Psoas muscle (tissue), 8 donors: ENCODE data around the gene FOXC2. TPM values are rescaled to one million over a fixed set of nuclear protein-coding genes. Genes with fewer than 3 reads are reported as not detected.

Experiments used
- ATAC-seq, 4 donors: fragments of 200-7000 bp; cut with Tn5 transposase; one replicate each; pipeline ENCODE4 v1.9.1; 2020; ENCODE audit warnings: moderate library complexity in 3 of 4, mild to moderate bottlenecking in 2 of 4
- DNase-seq, 2 donors: peaks; one replicate each; pipeline ENCODE4 v3.0.0-alpha.2; 2020
- H3K27ac ChIP-seq: fragments of 200-600 bp; one replicate; pipeline ENCODE4 v1.8.0; 2022
- H3K27me3 ChIP-seq, 3 donors: fragments of 200-600 bp in 1 of 3; one replicate each; pipeline versions ENCODE4 v1.6.1 to v1.8.0; 2013 to 2022; ENCODE audit warnings: low read length in 2 of 3, mild to moderate bottlenecking in 2 of 3, moderate library complexity in 1 of 3; ENCODE audit not compliant: insufficient read depth in 3 of 3
- H3K36me3 ChIP-seq, 2 donors: fragments of 200-600 bp in 1 of 2; one replicate each; pipeline versions ENCODE4 v1.6.1 to v1.8.0; 2013 to 2022; ENCODE audit warnings: low read depth in 1 of 2, mild to moderate bottlenecking in 1 of 2, moderate library complexity in 1 of 2; ENCODE audit not compliant: insufficient read depth in 1 of 2
- H3K4me1 ChIP-seq: fragments of 200-600 bp; one replicate; pipeline ENCODE4 v1.8.0; 2022
- H3K4me3 ChIP-seq: fragments of 200-600 bp; one replicate; pipeline ENCODE4 v1.8.0; 2022; ENCODE audit warnings: mild to moderate bottlenecking
- H3K9me3 ChIP-seq: fragments of 200-600 bp; one replicate; pipeline ENCODE4 v1.8.0; 2022
- WGBS, 3 donors: extraction: QIAGEN DNeasy Blood & Tissue Kit; methylation state at CpG; one replicate each; pipeline versions ENCODE4 v1.1.6 to v1.1.7; 2013; 5-methylcytosine and 5-hydroxymethylcytosine counted together
- intact Hi-C, 2 donors: fragments of 100-400 bp; cut with DNase I; formaldehyde crosslinking; loops; one replicate each; pipeline versions ENCODE4 v1.11.0 to v1.14.2; 2022
- polyA plus RNA-seq, 3 donors: library from polyadenylated mRNA; stranded (reverse); fragments of 200-250 nt; gene quantifications; one replicate each; pipeline ENCODE4 v1.2.3, GENCODE V29; 2013
- total RNA-seq, 4 donors: library from RNA; stranded (reverse); fragmentation: NEBNext Ultra II Directional in 2 of 4; extraction: Animal tissue kit (Norgen Biotek cat#: 25700) in 2 of 4; gene quantifications; one replicate each; pipeline versions ENCODE4 v1.2.1 to v1.2.4, GENCODE V29; 2021 to 2023
- TF ChIP-seq, protein P1 (sequence below): fragments of 200-600 bp; IDR thresholded peaks from one replicate; pipeline ENCODE4 v1.8.0; 2022; ENCODE audit warnings: antibody characterized with exemption
- donor health status: healthy with polysubstance abuse.
- donor health status: DM: no; HTN: no; CAD: no; lungs with moderate emphysema.
- donor health status: Bipolar disorder and iron deficiency.
- donor health status: healthy.
- donor health status: DM: yes; HTN: yes; CAD: no.
- donor health status: DM: no; HTN: no; CAD: no.
- donor health status: DM: no; HTN: no; CAD: no.
- donor health status: DM: yes; HTN: yes; CAD: no.

The FOXC2 gene
- total and polyA plus RNA-seq, 7 donors = 0.14 to 0.34 (median 0.18) TPM

DNA sequence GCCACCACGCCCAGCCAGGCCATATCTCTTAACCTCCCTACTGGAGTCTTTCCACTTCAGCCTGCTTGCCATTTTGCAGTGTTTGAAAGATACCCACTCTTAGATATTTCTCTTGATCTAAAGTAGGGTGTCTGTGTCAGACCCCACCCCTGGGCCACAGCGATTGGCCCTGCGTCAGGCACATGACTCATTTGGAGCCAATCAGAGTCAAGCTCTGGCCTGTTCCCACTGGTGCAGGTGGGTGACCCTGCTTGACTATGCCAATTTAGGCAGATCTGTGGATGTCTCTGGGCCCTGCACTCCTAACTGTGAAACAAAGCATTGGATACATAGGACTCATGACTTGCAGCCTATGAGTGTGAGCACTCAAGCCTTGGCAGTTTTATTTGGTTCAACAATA is 39.3 kb downstream of the FOXC2 start:
- Histone ChIP-seq H3K27me3 (peaks cover 0 to 23% (median 4%) of the 10 kb centered on the region in 3 donors), H3K4me1 (no peaks in the 10 kb centered on the region), H3K9me3 (no peaks in the 10 kb centered on the region), H3K36me3 (no peaks in the 10 kb centered on the region), H3K27ac (no peak overlapping the region), H3K4me3 (no peak overlapping the region)
- WGBS, 3 donors = 92 to 99% (median 97%) methylated on average over 3 of the region's 3 CpGs
- DNase-seq (no peak), ATAC-seq (no peak)
- TF ChIP-seq, protein P1, sequence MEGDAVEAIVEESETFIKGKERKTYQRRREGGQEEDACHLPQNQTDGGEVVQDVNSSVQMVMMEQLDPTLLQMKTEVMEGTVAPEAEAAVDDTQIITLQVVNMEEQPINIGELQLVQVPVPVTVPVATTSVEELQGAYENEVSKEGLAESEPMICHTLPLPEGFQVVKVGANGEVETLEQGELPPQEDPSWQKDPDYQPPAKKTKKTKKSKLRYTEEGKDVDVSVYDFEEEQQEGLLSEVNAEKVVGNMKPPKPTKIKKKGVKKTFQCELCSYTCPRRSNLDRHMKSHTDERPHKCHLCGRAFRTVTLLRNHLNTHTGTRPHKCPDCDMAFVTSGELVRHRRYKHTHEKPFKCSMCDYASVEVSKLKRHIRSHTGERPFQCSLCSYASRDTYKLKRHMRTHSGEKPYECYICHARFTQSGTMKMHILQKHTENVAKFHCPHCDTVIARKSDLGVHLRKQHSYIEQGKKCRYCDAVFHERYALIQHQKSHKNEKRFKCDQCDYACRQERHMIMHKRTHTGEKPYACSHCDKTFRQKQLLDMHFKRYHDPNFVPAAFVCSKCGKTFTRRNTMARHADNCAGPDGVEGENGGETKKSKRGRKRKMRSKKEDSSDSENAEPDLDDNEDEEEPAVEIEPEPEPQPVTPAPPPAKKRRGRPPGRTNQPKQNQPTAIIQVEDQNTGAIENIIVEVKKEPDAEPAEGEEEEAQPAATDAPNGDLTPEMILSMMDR = no peak
- intact Hi-C loops = no loop called here

DNA sequence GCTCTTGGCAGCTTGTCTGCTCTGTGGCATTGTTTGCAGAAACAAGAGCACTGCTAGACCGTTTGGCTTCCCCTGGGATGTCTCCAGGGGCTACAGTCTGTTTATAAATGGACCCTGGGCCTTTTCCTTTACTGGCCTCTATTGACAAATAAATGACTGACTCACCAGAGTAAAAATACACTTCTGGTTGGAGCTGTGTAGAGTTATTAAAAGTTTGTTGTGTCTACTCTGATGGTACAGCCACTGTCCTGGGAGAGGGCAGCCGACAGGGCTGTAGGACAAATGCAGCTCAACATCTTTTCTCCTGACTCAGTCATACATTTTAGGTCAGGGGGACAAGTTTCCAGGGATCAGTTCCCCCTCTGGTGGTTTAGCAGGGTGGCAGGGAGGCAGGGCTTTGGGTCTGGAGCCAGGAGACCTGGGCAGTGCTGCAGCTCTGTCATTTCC is 41.7 kb downstream of the FOXC2 start:
- H3K27ac ChIP-seq = no peak overlapping the region
- H3K9me3 ChIP-seq = no peaks in the 10 kb centered on the region
- intact Hi-C loops = no loop called here

DNA sequence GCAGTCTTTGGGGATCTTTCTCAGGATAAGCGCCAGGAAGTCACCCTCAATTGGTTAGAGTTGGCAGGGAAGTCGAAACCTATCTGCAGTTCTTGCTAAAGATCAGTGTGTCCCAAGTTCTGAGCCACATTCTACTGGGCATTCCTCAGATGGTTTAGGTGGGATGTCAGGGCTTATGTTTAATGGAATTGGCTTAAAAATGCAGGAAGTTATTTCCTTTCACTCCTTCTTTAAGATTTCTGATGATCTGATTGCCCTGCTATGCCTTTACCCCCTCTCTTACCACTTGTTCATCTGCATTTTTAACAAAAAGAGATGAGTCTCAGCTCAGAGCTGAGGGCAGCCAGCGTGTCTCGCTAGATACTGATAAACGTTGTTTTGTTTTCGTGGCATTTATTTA is 42.5 kb downstream of the FOXC2 start:
- Histone ChIP-seq H3K9me3 (no peaks in the 10 kb centered on the region), H3K4me1 (no peaks in the 10 kb centered on the region), H3K36me3 (no peaks in the 10 kb centered on the region), H3K27me3 (peaks cover 0 to 15% (median 4%) of the 10 kb centered on the region in 3 donors), H3K4me3 (no peak overlapping the region), H3K27ac (no peak overlapping the region)
- ATAC-seq (no peak), DNase-seq (no peak)
- TF ChIP-seq, protein P1 = no peak
- intact Hi-C loops = no loop called here
- WGBS, 3 donors = 71 to 83% (median 73%) methylated on average over 6 of the region's 6 CpGs

More for the DNA sequence above, 41.7 kb downstream of the FOXC2 start:
- no peaks in the 10 kb centered on the region for H3K36me3 ChIP-seq
- WGBS, 3 donors = 23 to 38% (median 33%) methylated on average over 2 of the region's 2 CpGs
- H3K4me1 ChIP-seq = no peaks in the 10 kb centered on the region
- DNase-seq (no peak), ATAC-seq (peak; percentile 62 to 95 (median 85))
- H3K27me3 ChIP-seq = peaks cover 0 to 15% (median 4%) of the 10 kb centered on the region in 3 donors
- TF ChIP-seq, protein P1 = no peak
- H3K4me3 ChIP-seq = no peak overlapping the region

DNA sequence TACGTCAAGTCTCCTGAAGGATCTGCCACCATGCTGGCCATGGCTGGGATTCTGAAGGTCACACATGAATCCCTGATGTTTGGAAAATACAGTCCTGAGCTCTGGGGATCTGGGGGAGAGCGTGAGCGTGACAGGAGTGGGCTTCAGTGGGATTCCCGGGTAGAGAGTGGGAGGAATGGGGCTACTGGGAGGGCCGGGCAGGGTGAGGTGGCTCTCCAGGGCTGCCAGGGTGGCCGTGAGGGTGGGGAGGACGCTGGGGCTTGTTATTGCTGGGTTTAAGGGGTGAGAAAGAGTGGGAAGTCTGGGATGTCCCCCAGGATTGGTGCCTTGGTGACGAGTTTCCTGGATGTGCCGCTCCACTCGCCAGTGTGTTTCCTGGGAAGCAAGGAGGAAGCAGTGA is 43.0 kb downstream of the FOXC2 start:
- Histone ChIP-seq H3K27ac (no peak overlapping the region), H3K4me1 (peaks cover 4% of the 10 kb centered on the region), H3K36me3 (no peaks in the 10 kb centered on the region), H3K9me3 (no peaks in the 10 kb centered on the region), H3K4me3 (no peak overlapping the region), H3K27me3 (peaks cover 0 to 11% (median 0%) of the 10 kb centered on the region in 3 donors)
- TF ChIP-seq, protein P1 = no peak
- ATAC-seq (no peak), DNase-seq (no peak)
- intact Hi-C loops = no loop called here
- 73 to 80% (median 78%) methylated on average over 10 of the region's 10 CpGs for WGBS, 3 donors
